HG02588 (cell line): ENCODE measurements around the gene PLAC1.

Experiments
- ATAC-seq: cut with Tn5 transposase; IDR thresholded peaks from one replicate; pipeline ENCODE4 v1.9.1; 2021; ENCODE audit warnings: mild to moderate bottlenecking, moderate library complexity; ENCODE audit not compliant: unreplicated experiment

The PLAC1 gene

GRCh38 chrX:134591502-134591901 lies 66.8 kb downstream of the PLAC1 start:
- ATAC-seq = no peak

GRCh38 chrX:134588806-134589205 lies 69.5 kb downstream of the PLAC1 start:
- no peak for ATAC-seq

GRCh38 chrX:134580907-134581306 lies 77.4 kb downstream of the PLAC1 start:
- ATAC-seq = no peak

GRCh38 chrX:134573683-134574035 lies 84.6 kb downstream of the PLAC1 start:
- no peak for ATAC-seq

GRCh38 chrX:134572816-134573682 lies 85.2 kb downstream of the PLAC1 start:
- ATAC-seq = no peak

- ATAC-seq = no peak
These were observed 86.5 kb downstream of the PLAC1 start for GRCh38 chrX:134571796-134572195.

- no peak for ATAC-seq
These were observed 87.4 kb downstream of the PLAC1 start for GRCh38 chrX:134570899-134571298.

GRCh38 chrX:134570509-134570846 lies 87.8 kb downstream of the PLAC1 start:
- ATAC-seq = no peak

- ATAC-seq = no peak
These were observed 89.0 kb downstream of the PLAC1 start for GRCh38 chrX:134569306-134569705.

GRCh38 chrX:134568285-134569016 lies 89.8 kb downstream of the PLAC1 start:
- ATAC-seq = no peak

GRCh38 chrX:134566506-134566905 lies 91.8 kb downstream of the PLAC1 start:
- no peak for ATAC-seq

GRCh38 chrX:134562002-134562401 lies 96.3 kb downstream of the PLAC1 start:
- ATAC-seq = no peak

GRCh38 chrX:134558133-134558532 lies 100.1 kb downstream of the PLAC1 start:
- ATAC-seq = no peak

- no peak for ATAC-seq
These were observed 104.0 kb downstream of the PLAC1 start for GRCh38 chrX:134554291-134554690.

GRCh38 chrX:134552351-134552750 lies 105.9 kb downstream of the PLAC1 start:
- ATAC-seq = no peak

- ATAC-seq = no peak
These were observed 106.8 kb downstream of the PLAC1 start for GRCh38 chrX:134551376-134552048.

GRCh38 chrX:134548257-134549201 lies 109.7 kb downstream of the PLAC1 start:
- ATAC-seq = no peak

GRCh38 chrX:134547047-134547679 lies 111.1 kb downstream of the PLAC1 start:
- ATAC-seq = no peak

GRCh38 chrX:134546187-134546586 lies 112.1 kb downstream of the PLAC1 start:
- no peak for ATAC-seq

- no peak for ATAC-seq
These were observed 112.8 kb downstream of the PLAC1 start for GRCh38 chrX:134545510-134545909.
